Measurements from ENCODE around the gene CFLAR. TPM values are rescaled to one million over a fixed set of nuclear protein-coding genes. Genes with fewer than 3 reads are reported as not detected.
A peak's percentile ranks its signal among the peaks of the same experiment; 100 is the strongest.

CFLAR gene
- total and polyA plus RNA-seq, 9 of the 15 experiments (the other 6 are each of a cell fraction or from before 2014, with no cell fraction given) = 27.5 to 102 (median 54.0) TPM

- TF ChIP-seq MNT (conservative IDR thresholded peaks at IDR 0.05) = no peak
- no peak for TF ChIP-seq SMAD2 (IDR thresholded peaks at IDR 0.05; ENCODE audit: low read depth, low read length)
- TF ChIP-seq CBFA2T3 (IDR thresholded peaks at IDR 0.05) = peak; percentile 53
- peak; percentile 98 for TF ChIP-seq IRF9 (tag; IDR thresholded peaks at IDR 0.05)
- no peak for TF ChIP-seq NCOA1 (IDR thresholded peaks at IDR 0.05; ENCODE audit: low read depth)
- 0 out of 2 replicates have a peak, but pooled peaks have one; percentile 19 for TF ChIP-seq POLR2AphosphoS5 (IDR thresholded peaks at IDR 0.05; ENCODE audit: control insufficient read depth, insufficient read depth, low read depth, low read length)
- no peak for TF ChIP-seq SREBF1 (IDR thresholded peaks at IDR 0.05; ENCODE audit: borderline replicate concordance, low read depth, low read length)
- peak; percentile 100 for TF ChIP-seq DMBX1 (CRISPR knock-in tag; IDR thresholded peaks at IDR 0.05; ENCODE audit: borderline replicate concordance)
- no peak for TF ChIP-seq ZNF318 (IDR thresholded peaks at IDR 0.05; ENCODE audit: borderline replicate concordance in 1 of 2, low read depth in 1 of 2)
- peak; percentile 98 for TF ChIP-seq BCL6 (CRISPR knock-in tag; IDR thresholded peaks at IDR 0.05)
- TF ChIP-seq DACH1 (IDR thresholded peaks at IDR 0.05; ENCODE audit: partially characterized antibody) = no peak
- no peak for TF ChIP-seq HMGXB4 (CRISPR knock-in tag; IDR thresholded peaks at IDR 0.05)
- peak; percentile 80 for TF ChIP-seq POLR2H (tag; IDR thresholded peaks at IDR 0.05; ENCODE audit: low read depth)
- peak; percentile 91 for TF ChIP-seq TAF7 (tag; IDR thresholded peaks at IDR 0.05)
Observed at GRCh38 chr2:201126308-201127151, 10.6 kb downstream of the CFLAR start (continued).

Data from K562 (cell line).